Nephron (organoid): ENCODE results near the gene PEAK3.

ENCODE experiments used
- H3K27ac Mint-ChIP-seq, 3 experiments: 2 replicates each; pipeline ENCODE4 v1.8.0; 2020; ENCODE audit warnings: mixed read lengths in 3 of 3, mild to moderate bottlenecking in 2 of 3, moderate library complexity in 1 of 3
- H3K27me3 Mint-ChIP-seq: 2 replicates; pipeline ENCODE4 v1.8.0; 2021; ENCODE audit warnings: low read depth, mild to moderate bottlenecking, moderate library complexity, mixed read lengths
- H3K36me3 Mint-ChIP-seq: 2 replicates; pipeline ENCODE4 v1.8.0; 2020; ENCODE audit warnings: low read depth, mixed read lengths
- H3K4me1 Mint-ChIP-seq: 2 replicates; pipeline ENCODE4 v1.8.0; 2020; ENCODE audit warnings: mixed read lengths
- H3K4me3 Mint-ChIP-seq, 3 experiments: 2 replicates each; pipeline ENCODE4 v1.8.0; 2020; ENCODE audit warnings: mild to moderate bottlenecking in 3 of 3, mixed read lengths in 3 of 3, moderate library complexity in 2 of 3
- H3K9me3 Mint-ChIP-seq: 2 replicates; pipeline ENCODE4 v1.8.0; 2020; ENCODE audit warnings: mixed read lengths
- TF ChIP-seq, protein P1 (sequence below), 3 experiments: fragments of 200-600 bp; sonication (generic); IDR thresholded peaks; one replicate each; pipeline ENCODE4 v1.5.0; 2021; ENCODE audit warnings: antibody characterized with exemption in 3 of 3; ENCODE audit not compliant: unreplicated experiment in 3 of 3

The PEAK3 gene

DNA sequence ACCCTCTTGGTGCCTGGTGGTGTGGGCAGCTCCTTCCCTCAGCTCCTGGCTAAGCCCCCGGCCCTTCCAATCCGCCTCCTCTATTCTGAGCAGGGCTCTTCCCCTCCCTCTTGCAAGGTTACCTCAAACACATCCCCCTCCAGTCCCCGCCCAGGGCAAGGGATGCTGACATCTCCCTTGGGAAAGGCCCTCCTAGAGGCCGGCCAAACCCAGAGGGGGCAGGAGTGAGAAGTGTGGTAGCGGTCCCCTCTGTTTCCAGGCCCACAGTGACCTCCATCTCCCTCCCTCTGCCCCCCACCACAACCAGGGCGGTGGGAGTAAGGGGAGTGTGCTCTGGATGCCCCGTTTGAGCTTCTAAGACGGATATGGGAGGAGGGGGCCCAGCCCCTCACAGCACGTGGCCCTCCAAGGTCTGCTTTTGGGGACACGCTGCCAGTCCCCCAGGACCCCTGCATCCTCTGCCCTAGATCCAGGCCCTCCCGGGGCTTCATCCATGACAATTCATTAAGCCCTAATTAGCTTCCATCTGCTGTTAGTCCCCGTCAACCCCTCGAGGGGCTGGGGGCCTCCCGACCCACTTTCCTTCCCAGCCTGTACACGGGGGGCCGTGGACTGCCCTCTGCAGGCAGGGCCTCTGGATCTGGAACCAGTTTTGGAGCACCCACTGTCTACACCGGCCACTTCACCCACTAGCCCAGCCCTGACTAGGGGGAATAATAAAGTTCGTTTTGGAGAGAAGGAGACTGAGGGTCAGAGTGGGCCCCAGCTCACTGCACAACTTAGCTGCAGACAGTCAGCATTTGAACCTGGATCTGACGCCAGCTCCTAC lies 23.7 kb upstream of the PEAK3 start:
- H3K4me3 Mint-ChIP-seq, result peak overlapping the region in 1 of 3 experiments; percentile 12
- peaks cover 73% of the 10 kb centered on the region for H3K27me3 Mint-ChIP-seq
- H3K9me3 Mint-ChIP-seq, result no peaks in the 10 kb centered on the region
- no peaks in the 10 kb centered on the region for H3K36me3 Mint-ChIP-seq
- no peaks in the 10 kb centered on the region for H3K4me1 Mint-ChIP-seq
- no peak overlapping the region for H3K27ac Mint-ChIP-seq
- TF ChIP-seq, protein P1, sequence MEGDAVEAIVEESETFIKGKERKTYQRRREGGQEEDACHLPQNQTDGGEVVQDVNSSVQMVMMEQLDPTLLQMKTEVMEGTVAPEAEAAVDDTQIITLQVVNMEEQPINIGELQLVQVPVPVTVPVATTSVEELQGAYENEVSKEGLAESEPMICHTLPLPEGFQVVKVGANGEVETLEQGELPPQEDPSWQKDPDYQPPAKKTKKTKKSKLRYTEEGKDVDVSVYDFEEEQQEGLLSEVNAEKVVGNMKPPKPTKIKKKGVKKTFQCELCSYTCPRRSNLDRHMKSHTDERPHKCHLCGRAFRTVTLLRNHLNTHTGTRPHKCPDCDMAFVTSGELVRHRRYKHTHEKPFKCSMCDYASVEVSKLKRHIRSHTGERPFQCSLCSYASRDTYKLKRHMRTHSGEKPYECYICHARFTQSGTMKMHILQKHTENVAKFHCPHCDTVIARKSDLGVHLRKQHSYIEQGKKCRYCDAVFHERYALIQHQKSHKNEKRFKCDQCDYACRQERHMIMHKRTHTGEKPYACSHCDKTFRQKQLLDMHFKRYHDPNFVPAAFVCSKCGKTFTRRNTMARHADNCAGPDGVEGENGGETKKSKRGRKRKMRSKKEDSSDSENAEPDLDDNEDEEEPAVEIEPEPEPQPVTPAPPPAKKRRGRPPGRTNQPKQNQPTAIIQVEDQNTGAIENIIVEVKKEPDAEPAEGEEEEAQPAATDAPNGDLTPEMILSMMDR (IDR thresholded peaks at IDR 0.05; ENCODE audit: unreplicated experiment in 3 of 3), result no peak

DNA sequence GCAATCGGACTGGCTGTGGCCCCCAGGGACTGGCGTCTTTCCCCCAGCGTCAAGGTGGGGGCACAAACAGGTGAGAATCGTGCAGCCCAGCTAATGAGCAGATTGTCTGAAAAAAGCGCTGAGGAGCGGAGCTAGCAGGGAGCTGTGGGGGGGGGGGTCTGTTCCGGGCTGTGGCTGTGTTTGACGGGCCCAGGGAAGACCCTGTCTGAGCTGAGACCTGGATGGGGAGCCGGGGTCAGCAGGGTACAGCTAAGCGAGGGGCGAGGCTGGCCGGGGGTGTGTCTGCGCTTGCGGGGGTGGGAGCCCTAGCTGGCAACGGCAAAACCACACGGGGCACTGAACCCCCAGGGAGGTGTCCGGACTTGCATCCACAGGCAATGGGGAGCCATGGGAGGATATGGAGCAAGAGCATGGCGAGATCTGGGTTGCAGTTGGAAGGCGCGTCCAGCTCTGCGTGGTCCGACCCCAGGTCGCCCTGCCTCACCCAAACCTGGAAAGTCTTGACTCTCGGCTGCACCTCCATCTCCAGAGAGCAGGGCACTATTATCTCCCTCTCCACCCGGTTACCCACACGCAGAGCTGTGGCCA lies 21.3 kb upstream of the PEAK3 start:
- peaks cover 54% of the 10 kb centered on the region for H3K27me3 Mint-ChIP-seq
- TF ChIP-seq, protein P1 (IDR thresholded peaks at IDR 0.05; ENCODE audit: unreplicated experiment in 3 of 3), result no peak
- H3K36me3 Mint-ChIP-seq, result no peaks in the 10 kb centered on the region
- no peaks in the 10 kb centered on the region for H3K9me3 Mint-ChIP-seq
- no peaks in the 10 kb centered on the region for H3K4me1 Mint-ChIP-seq
- no peak overlapping the region for H3K4me3 Mint-ChIP-seq
- H3K27ac Mint-ChIP-seq, result no peak overlapping the region

DNA sequence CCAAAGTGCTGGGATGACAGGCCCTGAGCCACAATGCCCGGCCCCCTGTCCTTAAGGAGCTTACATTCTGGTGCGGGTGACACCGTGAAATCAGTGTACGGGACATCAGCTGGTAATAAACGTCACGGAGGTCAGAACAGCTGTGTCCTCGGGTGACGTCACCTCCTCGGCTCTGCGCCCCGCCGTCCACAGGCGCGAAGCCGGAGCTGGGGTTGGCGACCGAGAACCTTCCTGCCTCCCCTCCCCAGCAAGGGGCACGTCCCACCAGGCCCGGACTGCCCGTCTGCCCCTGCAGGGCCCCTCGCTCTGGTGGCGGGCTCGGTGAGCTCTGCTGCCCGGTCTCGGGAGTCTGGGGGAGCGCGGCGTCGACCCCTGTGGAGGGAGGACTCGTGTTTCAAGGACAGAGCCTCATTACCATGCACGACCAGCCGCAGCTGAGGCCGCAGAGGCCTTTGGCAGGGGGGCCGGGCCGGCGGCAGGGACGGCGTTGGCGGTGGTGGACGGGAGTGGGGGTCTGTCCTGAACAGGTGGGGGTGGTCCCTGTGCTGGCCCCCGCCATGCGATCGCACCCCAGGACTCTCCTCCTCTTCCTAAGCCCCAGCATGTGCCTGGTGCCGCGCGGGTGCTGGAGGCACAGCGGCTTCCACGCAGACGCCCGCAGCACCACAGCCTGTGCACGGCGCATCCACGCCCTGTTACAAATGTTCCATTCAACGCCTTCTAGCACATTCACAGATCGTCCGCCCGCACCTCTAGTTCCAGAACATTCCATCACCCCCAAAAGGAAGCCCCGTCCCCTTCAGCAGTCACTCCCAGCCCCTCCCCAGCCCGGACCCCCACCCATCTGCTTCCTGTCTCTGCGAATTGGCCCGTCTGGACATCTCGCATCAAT lies 20.6 kb upstream of the PEAK3 start:
- TF ChIP-seq, protein P1 (IDR thresholded peaks at IDR 0.05; ENCODE audit: unreplicated experiment in 3 of 3), result no peak
- Mint-ChIP-seq H3K4me3 (peak overlapping the region in 2 of 3 experiments; percentile 35 to 44), H3K9me3 (no peaks in the 10 kb centered on the region), H3K27ac (no peak overlapping the region), H3K4me1 (no peaks in the 10 kb centered on the region), H3K27me3 (peaks cover 55% of the 10 kb centered on the region), H3K36me3 (no peaks in the 10 kb centered on the region)

DNA sequence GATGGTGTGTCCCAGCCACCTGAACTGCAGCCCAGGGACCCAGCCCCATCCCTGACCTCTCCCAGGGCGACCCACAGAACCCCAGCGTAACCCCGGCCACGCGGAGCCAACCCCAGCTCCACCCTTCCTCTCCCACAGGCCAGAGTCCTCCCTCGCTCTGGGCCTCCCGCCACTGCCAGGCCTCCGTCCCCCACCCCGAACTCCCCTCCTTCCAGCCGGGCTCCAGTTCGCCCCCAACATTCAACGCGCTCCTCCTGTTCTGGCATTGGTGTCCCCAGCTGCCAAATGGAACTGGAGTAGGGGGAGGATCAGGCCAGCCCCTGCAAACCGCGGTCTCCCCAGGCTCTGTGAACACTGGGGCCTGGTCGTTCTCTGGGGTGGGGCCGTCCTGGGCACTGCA lies 18.6 kb upstream of the PEAK3 start:
- no peak overlapping the region for H3K4me3 Mint-ChIP-seq
- H3K9me3 Mint-ChIP-seq, result no peaks in the 10 kb centered on the region
- peaks cover 49% of the 10 kb centered on the region for H3K27me3 Mint-ChIP-seq
- no peak overlapping the region for H3K27ac Mint-ChIP-seq
- TF ChIP-seq, protein P1 (IDR thresholded peaks at IDR 0.05; ENCODE audit: unreplicated experiment in 3 of 3), result no peak
- H3K36me3 Mint-ChIP-seq, result no peaks in the 10 kb centered on the region
- H3K4me1 Mint-ChIP-seq, result no peaks in the 10 kb centered on the region

DNA sequence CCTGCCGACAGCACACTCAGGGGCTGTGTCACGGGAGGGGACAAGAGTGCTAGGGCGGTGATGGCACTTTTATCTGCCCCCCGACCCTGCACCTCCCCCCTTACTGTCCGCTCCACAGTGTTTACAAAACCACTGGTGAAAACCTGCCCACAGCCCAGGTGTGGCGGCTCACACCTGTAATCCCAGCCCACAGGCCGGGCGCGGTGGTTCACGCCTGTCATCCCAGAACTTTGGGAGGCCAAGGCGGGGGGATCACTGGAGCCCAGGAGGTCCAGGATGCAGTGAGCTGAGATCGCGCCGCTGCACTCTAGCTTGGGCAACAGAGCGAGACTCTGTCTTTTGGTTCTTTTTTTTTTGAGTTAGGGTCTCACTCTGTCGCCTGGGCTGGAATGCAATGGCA lies 14.2 kb upstream of the PEAK3 start:
- no peak overlapping the region for H3K27ac Mint-ChIP-seq
- no peaks in the 10 kb centered on the region for H3K9me3 Mint-ChIP-seq
- H3K4me3 Mint-ChIP-seq, result no peak overlapping the region
- H3K36me3 Mint-ChIP-seq, result no peaks in the 10 kb centered on the region
- peaks cover 59% of the 10 kb centered on the region for H3K27me3 Mint-ChIP-seq
- TF ChIP-seq, protein P1 (IDR thresholded peaks at IDR 0.05; ENCODE audit: unreplicated experiment in 3 of 3), result no peak
- H3K4me1 Mint-ChIP-seq, result peaks cover 11% of the 10 kb centered on the region
